Stomach (tissue), 9 donors: ENCODE measurements around the gene NUAK1. TPM values are rescaled to one million over a fixed set of nuclear protein-coding genes. Genes with fewer than 3 reads are reported as not detected.

Source experiments
- DNase-seq, 2 donors: peaks; one replicate each; pipeline versions ENCODE4 v3.0.0 to v3.0.0-alpha.2; 2013 to 2019
- H3K27ac ChIP-seq, 5 donors: fragments of 200-600 bp in 4 of 5; sonication (generic) in 4 of 5; one replicate each; pipeline ENCODE4 v1.5.1; 2013 to 2019; ENCODE audit warnings: mild to moderate bottlenecking in 1 of 5, moderate library complexity in 1 of 5
- H3K27me3 ChIP-seq, 3 donors: fragments of 200-600 bp; sonication (generic); one replicate each; pipeline ENCODE4 v1.5.1; 2017 to 2019; ENCODE audit warnings: mixed run types in 1 of 3
- H3K36me3 ChIP-seq, 4 donors: fragments of 200-600 bp; sonication (generic); 1 replicate in 3 of 4; 2 replicates in 1 of 4; pipeline ENCODE4 v1.5.1; 2016 to 2019
- H3K4me1 ChIP-seq, 4 donors: fragments of 200-600 bp; sonication (generic); one replicate each; pipeline ENCODE4 v1.5.1; 2016 to 2019
- H3K4me3 ChIP-seq, 4 donors: fragments of 200-600 bp; sonication (generic) in 3 of 4; one replicate each; pipeline ENCODE4 v1.5.1; 2016 to 2019; ENCODE audit warnings: mild to moderate bottlenecking in 1 of 4
- H3K9me3 ChIP-seq, 4 donors: fragments of 200-600 bp; sonication (generic); one replicate each; pipeline ENCODE4 v1.5.1; 2016 to 2019
- CTCF ChIP-seq, 7 experiments: fragments of 450-650 bp in 4 of 7; fragments of 200-600 bp in 3 of 7; sonication (generic) in 3 of 7; IDR thresholded peaks; one replicate each; pipeline ENCODE4 v1.5.1; 2016 to 2019; ENCODE audit warnings: antibody characterized with exemption in 7 of 7, control low read depth in 2 of 7, mild to moderate bottlenecking in 1 of 7
- EP300 ChIP-seq: sonication (generic); formaldehyde crosslinking; IDR thresholded peaks from one replicate; pipeline ENCODE4 v1.6.1; 2017; ENCODE audit warnings: antibody characterized with exemption
- POLR2A ChIP-seq, 4 donors: fragments of 450-650 bp; IDR thresholded peaks; one replicate each; pipeline ENCODE4 v1.6.1; 2016; ENCODE audit warnings: antibody characterized with exemption in 4 of 4, control low read depth in 2 of 4, mild to moderate bottlenecking in 1 of 4, moderate library complexity in 1 of 4
- POLR2AphosphoS5 ChIP-seq, 3 donors: sonication (generic); formaldehyde crosslinking; IDR thresholded peaks; one replicate each; pipeline ENCODE4 v1.6.1; 2016; ENCODE audit warnings: antibody characterized with exemption in 3 of 3
- WGBS, 5 donors: extraction: QIAGEN DNeasy Blood & Tissue Kit in 3 of 5; methylation state at CpG; one replicate each; pipeline versions ENCODE4 v1.1.5 to v1.1.7; 2013 to 2018; 5-methylcytosine and 5-hydroxymethylcytosine counted together
- intact Hi-C: fragments of 100-400 bp; cut with DNase I; formaldehyde crosslinking; loops from one replicate; pipeline ENCODE4 v1.15.1; 2023; ENCODE audit warnings: low total_unique reads
- polyA plus RNA-seq, 3 donors: library from polyadenylated mRNA; stranded (reverse); fragments of 200-250 nt; gene quantifications; one replicate each; pipeline ENCODE4 v1.2.3, GENCODE V29; 2013
- total RNA-seq, 5 donors: library from RNA; depleted of rRNA; stranded (reverse); fragments of >200 nt; gene quantifications; one replicate each; pipeline versions ENCODE4 v1.1.0 to v1.2.3, GENCODE V29; 2014 to 2016
- donor health status: healthy with polysubstance abuse.
- donor health status: Bipolar disorder and iron deficiency.
- donor health status: healthy.

The NUAK1 gene
- total and polyA plus RNA-seq, 8 donors: 0.58 to 79.0 (median 4.3) TPM

- 60 to 82% (median 73%) methylated on average over 4 of the region's 4 CpGs for WGBS, 5 donors
- no peak for DNase-seq
- Histone ChIP-seq H3K4me1 (peaks cover 0 to 4% (median 0%) of the 10 kb centered on the region in 4 donors), H3K9me3 (peaks cover 0 to 6% (median 4%) of the 10 kb centered on the region in 4 donors), H3K27me3 (no peaks in the 10 kb centered on the region), H3K4me3 (no peak overlapping the region), H3K36me3 (no peaks in the 10 kb centered on the region), H3K27ac (no peak overlapping the region)
- intact Hi-C loops: no loop called here
- TF ChIP-seq CTCF (IDR thresholded peaks at IDR 0.05) (no peak), EP300 (no peak), POLR2AphosphoS5 (IDR thresholded peaks at IDR 0.05) (no peak), POLR2A (IDR thresholded peaks at IDR 0.05) (no peak)
Observed at GRCh38 chr12:106171117-106171750, 32.5 kb upstream of the NUAK1 start.

DNA sequence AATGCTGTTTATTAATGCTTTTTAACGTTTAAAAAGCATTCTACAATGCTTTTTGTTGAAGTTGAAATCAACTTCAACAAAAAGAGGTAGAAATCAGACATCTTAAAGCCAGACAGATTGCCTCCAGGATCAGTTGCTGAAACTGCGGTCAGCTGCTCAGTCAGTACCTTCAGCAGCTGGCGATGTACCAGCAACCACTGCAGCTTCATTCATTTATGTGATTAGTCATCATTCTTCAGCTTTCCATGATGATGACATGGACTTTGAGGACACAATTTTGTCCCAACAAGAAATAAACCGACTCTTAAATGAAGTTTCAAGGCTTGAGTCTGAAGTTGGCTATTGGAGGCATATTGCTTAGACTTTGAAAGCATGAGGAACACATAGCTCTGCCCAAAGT lies 31.5 kb upstream of the NUAK1 start:
- H3K27me3 ChIP-seq: no peaks in the 10 kb centered on the region
- TF ChIP-seq POLR2A (IDR thresholded peaks at IDR 0.05) (no peak), POLR2AphosphoS5 (IDR thresholded peaks at IDR 0.05) (no peak), CTCF (IDR thresholded peaks at IDR 0.05) (no peak), EP300 (no peak)
- WGBS, 5 donors: 61 to 82% (median 72%) methylated on average over 4 of the region's 4 CpGs
- no peaks in the 10 kb centered on the region for H3K4me1 ChIP-seq
- no peaks in the 10 kb centered on the region for H3K36me3 ChIP-seq
- intact Hi-C loops: no loop called here
- H3K27ac ChIP-seq: no peak overlapping the region
- H3K4me3 ChIP-seq: no peak overlapping the region
- no peak for DNase-seq
- peaks cover 0 to 6% (median 4%) of the 10 kb centered on the region in 4 donors for H3K9me3 ChIP-seq

DNA sequence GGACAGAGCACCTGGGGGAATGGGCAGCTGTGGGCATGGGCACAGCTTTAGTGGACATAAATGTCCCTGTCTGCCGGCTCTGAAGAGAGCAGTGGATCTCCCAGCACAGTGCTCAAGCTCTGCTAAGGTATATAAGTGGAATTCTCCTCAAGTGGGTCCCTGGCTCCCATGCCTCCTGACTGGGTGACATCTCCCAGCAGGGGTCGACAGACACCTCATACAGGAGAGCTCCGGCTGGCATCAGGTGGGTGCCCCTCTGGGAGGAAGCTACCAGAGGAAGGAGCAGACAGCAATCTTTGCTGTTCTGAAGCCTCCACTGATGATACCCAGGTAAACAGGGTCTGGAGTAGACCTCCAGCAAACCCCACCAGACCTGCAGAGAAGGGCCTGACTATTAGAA lies 25.0 kb upstream of the NUAK1 start:
- DNase-seq: no peak
- H3K27ac ChIP-seq: no peak overlapping the region
- H3K27me3 ChIP-seq: peaks cover 0 to 13% (median 0%) of the 10 kb centered on the region in 3 donors
- H3K9me3 ChIP-seq: peaks cover 0 to 6% (median 2%) of the 10 kb centered on the region in 4 donors
- TF ChIP-seq EP300: no peak
- no peak for TF ChIP-seq POLR2AphosphoS5 (IDR thresholded peaks at IDR 0.05)
- TF ChIP-seq CTCF (IDR thresholded peaks at IDR 0.05): no peak
- TF ChIP-seq POLR2A (IDR thresholded peaks at IDR 0.05): no peak
- WGBS, 5 donors: 85 to 94% (median 92%) methylated on average over 2 to 3 of the region's 3 CpGs; no CpG with 5 or more reads in 1 of the 5 donors
- H3K4me3 ChIP-seq: no peak overlapping the region
- intact Hi-C loops: no loop called here
- no peaks in the 10 kb centered on the region for H3K36me3 ChIP-seq
- H3K4me1 ChIP-seq: no peaks in the 10 kb centered on the region

- H3K9me3 ChIP-seq: no peaks in the 10 kb centered on the region
- DNase-seq: no peak
- intact Hi-C loops: no loop called here
- no peak overlapping the region for H3K4me3 ChIP-seq
- H3K27me3 ChIP-seq: peaks cover 0 to 13% (median 0%) of the 10 kb centered on the region in 3 donors
- no peak overlapping the region for H3K27ac ChIP-seq
- TF ChIP-seq EP300: no peak
- no peak for TF ChIP-seq POLR2A (IDR thresholded peaks at IDR 0.05)
- TF ChIP-seq POLR2AphosphoS5 (IDR thresholded peaks at IDR 0.05): no peak
- TF ChIP-seq CTCF (IDR thresholded peaks at IDR 0.05): no peak
- H3K36me3 ChIP-seq: no peaks in the 10 kb centered on the region
- H3K4me1 ChIP-seq: no peaks in the 10 kb centered on the region
- 81 to 84% (median 82%) methylated on average over 2 of the region's 2 CpGs for WGBS, 5 donors
Observed at GRCh38 chr12:106161491-106161890, 22.7 kb upstream of the NUAK1 start.
